Endothelial cell (in vitro differentiated cells): ENCODE measurements around the gene SUOX. TPM values are rescaled to one million over a fixed set of nuclear protein-coding genes. Genes with fewer than 3 reads are reported as not detected.
A peak's percentile ranks its signal among the peaks of the same experiment; 100 is the strongest.

Source experiments
- DNase-seq: peaks from one replicate; pipeline ENCODE4 v3.0.0; 2021; ENCODE audit warnings: low spot score
- H3K27ac Mint-ChIP-seq: one replicate; pipeline ENCODE4 v1.8.0; 2021; ENCODE audit warnings: mixed read lengths, inconsistent platforms; ENCODE audit not compliant: unreplicated experiment
- H3K27me3 Mint-ChIP-seq: one replicate; pipeline ENCODE4 v1.8.0; 2021; ENCODE audit warnings: mild to moderate bottlenecking, moderate library complexity, mixed read lengths, inconsistent platforms; ENCODE audit not compliant: unreplicated experiment
- H3K36me3 Mint-ChIP-seq: one replicate; pipeline ENCODE4 v1.8.0; 2021; ENCODE audit warnings: mild to moderate bottlenecking, low read depth, mixed read lengths, inconsistent platforms; ENCODE audit not compliant: unreplicated experiment
- H3K4me1 Mint-ChIP-seq: one replicate; pipeline ENCODE4 v1.8.0; 2021; ENCODE audit warnings: mild to moderate bottlenecking, mixed read lengths, inconsistent platforms; ENCODE audit not compliant: unreplicated experiment
- H3K4me3 Mint-ChIP-seq: one replicate; pipeline ENCODE4 v1.8.0; 2021; ENCODE audit warnings: mild to moderate bottlenecking, mixed read lengths, inconsistent platforms; ENCODE audit not compliant: unreplicated experiment
- H3K9me3 Mint-ChIP-seq: one replicate; pipeline ENCODE4 v1.8.0; 2021; ENCODE audit warnings: mixed read lengths, inconsistent platforms; ENCODE audit not compliant: unreplicated experiment
- total RNA-seq: library from RNA; stranded (reverse); fragmentation: NEBNext Ultra II Directional; extraction: Animal tissue kit (Norgen Biotek cat#: 25700); gene quantifications from one replicate; pipeline ENCODE4 v1.2.1, GENCODE V29; 2021; ENCODE audit not compliant: unreplicated experiment
- TF ChIP-seq, protein P1 (sequence below): fragments of 200-600 bp; sonication (generic); IDR thresholded peaks from one replicate; pipeline ENCODE4 v1.5.0; 2021; ENCODE audit warnings: antibody characterized with exemption; ENCODE audit not compliant: unreplicated experiment

SUOX gene
- total RNA-seq, 1 donor from 2014 or later: 31.6 TPM

DNA sequence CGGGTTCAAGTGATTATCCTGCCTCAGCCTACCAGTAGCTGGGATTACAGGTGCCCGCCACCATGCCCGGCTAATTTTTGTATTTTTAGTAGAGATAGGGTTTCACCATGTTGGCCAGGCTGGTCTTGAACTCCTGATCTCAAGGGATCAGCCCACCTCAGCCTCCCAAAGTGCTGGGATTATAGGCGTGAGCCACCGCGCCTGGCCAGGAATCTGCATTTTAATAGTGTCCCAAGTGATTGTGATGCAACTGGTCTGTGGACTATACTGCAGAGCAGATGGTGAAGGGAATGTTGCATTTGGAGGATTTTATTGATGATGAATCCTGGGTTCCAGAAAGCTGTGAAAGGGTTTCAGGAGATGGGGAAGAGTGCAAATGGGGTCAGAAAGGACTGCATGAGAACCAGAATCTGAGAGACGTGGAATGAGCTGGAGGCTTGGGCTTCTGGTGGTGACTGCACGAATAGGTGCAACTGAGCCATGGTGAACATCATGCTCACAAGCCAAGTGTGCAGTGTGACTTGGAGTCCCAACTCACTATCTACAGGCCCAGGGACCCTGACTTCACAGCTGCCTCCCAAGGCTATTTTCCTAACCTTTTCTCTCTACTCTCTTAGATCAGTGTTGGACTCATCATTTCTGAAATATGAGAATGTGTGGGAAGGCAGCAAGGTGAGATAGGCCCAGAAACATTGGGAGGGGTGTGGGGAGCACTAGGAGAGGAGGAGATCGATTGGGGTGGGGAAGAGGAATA lies 49.1 kb downstream of the SUOX start:
- Mint-ChIP-seq H3K27ac (peak overlapping the region; percentile 53), H3K4me3 (peak overlapping the region; percentile 31), H3K27me3 (peaks cover 9% of the 10 kb centered on the region), H3K4me1 (peaks cover 17% of the 10 kb centered on the region), H3K36me3 (peaks cover 28% of the 10 kb centered on the region), H3K9me3 (no peaks in the 10 kb centered on the region)
- TF ChIP-seq, protein P1, sequence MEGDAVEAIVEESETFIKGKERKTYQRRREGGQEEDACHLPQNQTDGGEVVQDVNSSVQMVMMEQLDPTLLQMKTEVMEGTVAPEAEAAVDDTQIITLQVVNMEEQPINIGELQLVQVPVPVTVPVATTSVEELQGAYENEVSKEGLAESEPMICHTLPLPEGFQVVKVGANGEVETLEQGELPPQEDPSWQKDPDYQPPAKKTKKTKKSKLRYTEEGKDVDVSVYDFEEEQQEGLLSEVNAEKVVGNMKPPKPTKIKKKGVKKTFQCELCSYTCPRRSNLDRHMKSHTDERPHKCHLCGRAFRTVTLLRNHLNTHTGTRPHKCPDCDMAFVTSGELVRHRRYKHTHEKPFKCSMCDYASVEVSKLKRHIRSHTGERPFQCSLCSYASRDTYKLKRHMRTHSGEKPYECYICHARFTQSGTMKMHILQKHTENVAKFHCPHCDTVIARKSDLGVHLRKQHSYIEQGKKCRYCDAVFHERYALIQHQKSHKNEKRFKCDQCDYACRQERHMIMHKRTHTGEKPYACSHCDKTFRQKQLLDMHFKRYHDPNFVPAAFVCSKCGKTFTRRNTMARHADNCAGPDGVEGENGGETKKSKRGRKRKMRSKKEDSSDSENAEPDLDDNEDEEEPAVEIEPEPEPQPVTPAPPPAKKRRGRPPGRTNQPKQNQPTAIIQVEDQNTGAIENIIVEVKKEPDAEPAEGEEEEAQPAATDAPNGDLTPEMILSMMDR: no peak
- DNase-seq: no peak

DNA sequence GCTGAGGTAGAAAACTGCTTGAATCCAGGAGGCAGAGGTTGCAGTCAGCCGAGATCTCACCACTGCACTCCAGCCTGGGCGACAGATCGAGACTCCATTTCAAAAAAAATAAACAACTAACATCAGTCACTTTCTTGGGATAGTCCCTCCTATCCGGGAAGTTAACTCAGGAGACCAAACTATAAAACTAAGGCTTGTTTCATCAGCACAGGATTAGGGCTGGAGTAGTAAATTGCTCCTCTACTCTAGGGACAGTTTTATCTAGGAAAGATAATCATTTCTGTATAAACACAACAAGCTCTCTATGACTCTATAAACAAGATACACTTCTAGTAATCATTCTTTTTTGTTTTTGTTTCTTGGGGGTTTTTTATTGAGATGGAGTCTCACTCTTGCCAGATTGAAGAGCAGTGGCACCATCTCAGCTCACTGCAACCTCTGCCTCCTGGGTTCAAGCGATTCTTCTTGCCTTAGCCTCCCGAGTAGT lies 56.4 kb downstream of the SUOX start:
- DNase-seq: no peak
- no peak overlapping the region for H3K4me3 Mint-ChIP-seq
- TF ChIP-seq, protein P1: no peak
- no peaks in the 10 kb centered on the region for H3K9me3 Mint-ChIP-seq
- no peaks in the 10 kb centered on the region for H3K4me1 Mint-ChIP-seq
- H3K36me3 Mint-ChIP-seq: no peaks in the 10 kb centered on the region
- peaks cover 7% of the 10 kb centered on the region for H3K27me3 Mint-ChIP-seq
- no peak overlapping the region for H3K27ac Mint-ChIP-seq

Other genes starting within 250 kb of the SUOX start
- 76.6 TPM for gene SARNP, start 179.6 kb upstream of the SUOX start, total RNA-seq
- 33.9 TPM for gene ORMDL2, start 179.2 kb upstream of the SUOX start, total RNA-seq
- gene DNAJC14, start 167.7 kb upstream of the SUOX start, total RNA-seq: 32.5 TPM
- 0.15 TPM for gene MMP19, start 154.3 kb upstream of the SUOX start, total RNA-seq
- 58.6 TPM for gene PYM1, start 69.4 kb upstream of the SUOX start, total RNA-seq
- gene DGKA, start 66.1 kb upstream of the SUOX start, total RNA-seq: 70.1 TPM
- 136 TPM for gene PMEL, start 31.2 kb upstream of the SUOX start, total RNA-seq
- 43.0 TPM for gene CDK2, start 30.4 kb upstream of the SUOX start, total RNA-seq
- 130 TPM for gene RAB5B, start 23.2 kb upstream of the SUOX start, total RNA-seq
- gene IKZF4, start 23.8 kb downstream of the SUOX start, total RNA-seq: 3.0 TPM
- gene RPS26, start 44.6 kb downstream of the SUOX start, total RNA-seq: 45.8 TPM
- gene ERBB3, start 82.9 kb downstream of the SUOX start, total RNA-seq: 4.2 TPM
- gene PA2G4, start 107.3 kb downstream of the SUOX start, total RNA-seq: 84.3 TPM
- 3,242 TPM for gene RPL41, start 119.4 kb downstream of the SUOX start, total RNA-seq
- 10.4 TPM for gene ZC3H10, start 121.0 kb downstream of the SUOX start, total RNA-seq
- 302 TPM for gene ESYT1, start 131.0 kb downstream of the SUOX start, total RNA-seq
- gene MYL6B, start 155.3 kb downstream of the SUOX start, total RNA-seq: 170 TPM
- 2,481 TPM for gene MYL6, start 161.1 kb downstream of the SUOX start, total RNA-seq
- gene SMARCC2, start 192.2 kb downstream of the SUOX start, total RNA-seq: 105 TPM
- gene RNF41, start 224.6 kb downstream of the SUOX start, total RNA-seq: 55.5 TPM
- gene NABP2, start 227.1 kb downstream of the SUOX start, total RNA-seq: 19.8 TPM
- gene SLC39A5, start 232.8 kb downstream of the SUOX start, total RNA-seq: not detected